Measurements from ENCODE around the gene PAPSS1. TPM values are rescaled to one million over a fixed set of nuclear protein-coding genes. Genes with fewer than 3 reads are reported as not detected.

Gene PAPSS1
- total and polyA plus RNA-seq, 10 of the 15 experiments (the other 5 are each of a cell fraction or from before 2014, with no cell fraction given), result 22.6 to 73.0 (median 30.6) TPM

DNA sequence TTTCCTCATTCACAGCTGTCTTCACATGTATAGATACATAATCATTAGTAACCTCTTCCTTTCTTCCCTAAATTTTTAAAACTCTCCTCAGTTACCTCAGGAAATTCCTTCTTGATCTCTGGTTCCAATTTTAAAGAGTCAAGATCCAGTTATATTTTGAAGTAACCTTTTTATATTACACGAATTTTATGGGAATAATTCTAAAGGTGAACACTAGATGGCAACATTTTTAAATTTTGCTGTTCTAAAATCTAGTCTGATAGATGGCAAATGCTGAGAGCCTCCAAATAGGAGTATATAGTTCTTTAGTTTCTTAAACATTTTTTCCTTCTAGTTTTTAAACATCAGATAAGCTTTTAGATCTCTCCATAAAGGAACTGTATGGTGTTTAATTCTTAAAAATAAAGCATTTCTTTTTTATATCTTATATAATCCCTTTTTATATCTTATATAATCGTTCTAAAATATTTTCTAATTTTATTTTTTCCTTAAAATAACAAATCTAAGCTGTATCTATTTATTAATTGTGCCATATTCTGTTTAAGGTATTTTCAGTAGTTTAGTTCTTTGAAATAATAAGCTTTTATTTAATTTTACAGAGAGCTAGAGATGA, 37.9 kb upstream of the PAPSS1 start:
- H3K9me3 ChIP-seq (replicated peaks; ENCODE audit: control insufficient read depth, insufficient read depth, low read length), result no peaks in the 10 kb centered on the region; the same call in 2 of the 3 replicates
- SMC1A ChIA-PET (ENCODE audit: uncharacterized antibody, unreplicated experiment), result interaction anchor here (0.8 to 1.8 kb wide), 16 partner anchors 9 to 496 kb away, joined by 3 to 15 read pairs (median 4); partner anchors contain the start of gene PAPSS1
- H4K20me1 ChIP-seq (ENCODE audit: control insufficient read depth, insufficient read depth), result no peaks in the 10 kb centered on the region
- H2AFZ ChIP-seq (ENCODE audit: control insufficient read depth, low read depth, low read length), result no peak overlapping the region
- POLR2A ChIA-PET, result no interaction called here
- BruUV-seq (replicated peaks), result no TSS peak
- no peak overlapping the region for H3K4me3 ChIP-seq
- no peaks in the 10 kb centered on the region for H3K27me3 ChIP-seq (replicated peaks in 1 of 2; ENCODE audit: control insufficient read depth in 2 of 2, insufficient read depth in 2 of 2, low read length in 1 of 2)
- no peaks in the 10 kb centered on the region for H3K36me3 ChIP-seq (ENCODE audit: control insufficient read depth in 2 of 2, insufficient read depth in 2 of 2, low read length in 1 of 2)
- FAIRE-seq, result no peak
- 15% methylated on average over 2 of the region's 2 CpGs for WGBS (ENCODE audit: insufficient coverage, insufficient replicate concordance, low lambda C conversion rate, missing lambda C conversion rate)
- CTCF ChIA-PET, result interaction anchor here (0.6 to 3.1 kb wide), 32 partner anchors 9 to 816 kb away, joined by 3 to 55 read pairs (median 5); partner anchors contain the start of gene PAPSS1
- ATAC-seq, result 0 out of 3 replicates have a peak, but pooled peaks have one; percentile 38
- no peak overlapping the region for H3K4me2 ChIP-seq (ENCODE audit: control insufficient read depth, insufficient read depth)
- H3K27ac ChIP-seq (ENCODE audit: control insufficient read depth, insufficient read depth), result no peak overlapping the region
- no peaks in the 10 kb centered on the region for H3K4me1 ChIP-seq (ENCODE audit: control insufficient read depth, insufficient read depth, low read length)
- TF ChIP-seq RAD21 (IDR thresholded peaks at IDR 0.05; ENCODE audit: insufficient read depth, low read depth, low read length) (peak; percentile 32; the same call in 1 of the 2 replicates), SMC3 (IDR thresholded peaks at IDR 0.05; ENCODE audit: borderline replicate concordance, low read length) (peak; percentile 42; the same call in 1 of the 2 replicates)
- TF ChIP-seq, protein P1, sequence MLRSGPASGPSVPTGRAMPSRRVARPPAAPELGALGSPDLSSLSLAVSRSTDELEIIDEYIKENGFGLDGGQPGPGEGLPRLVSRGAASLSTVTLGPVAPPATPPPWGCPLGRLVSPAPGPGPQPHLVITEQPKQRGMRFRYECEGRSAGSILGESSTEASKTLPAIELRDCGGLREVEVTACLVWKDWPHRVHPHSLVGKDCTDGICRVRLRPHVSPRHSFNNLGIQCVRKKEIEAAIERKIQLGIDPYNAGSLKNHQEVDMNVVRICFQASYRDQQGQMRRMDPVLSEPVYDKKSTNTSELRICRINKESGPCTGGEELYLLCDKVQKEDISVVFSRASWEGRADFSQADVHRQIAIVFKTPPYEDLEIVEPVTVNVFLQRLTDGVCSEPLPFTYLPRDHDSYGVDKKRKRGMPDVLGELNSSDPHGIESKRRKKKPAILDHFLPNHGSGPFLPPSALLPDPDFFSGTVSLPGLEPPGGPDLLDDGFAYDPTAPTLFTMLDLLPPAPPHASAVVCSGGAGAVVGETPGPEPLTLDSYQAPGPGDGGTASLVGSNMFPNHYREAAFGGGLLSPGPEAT (IDR thresholded peaks at IDR 0.05; ENCODE audit: low read depth), result no peak
- TF ChIP-seq, protein P2, sequence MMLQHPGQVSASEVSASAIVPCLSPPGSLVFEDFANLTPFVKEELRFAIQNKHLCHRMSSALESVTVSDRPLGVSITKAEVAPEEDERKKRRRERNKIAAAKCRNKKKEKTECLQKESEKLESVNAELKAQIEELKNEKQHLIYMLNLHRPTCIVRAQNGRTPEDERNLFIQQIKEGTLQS (IDR thresholded peaks at IDR 0.05; ENCODE audit: borderline replicate concordance, extremely low read depth, low read depth, low read length), result no peak
- TF ChIP-seq, protein P3, sequence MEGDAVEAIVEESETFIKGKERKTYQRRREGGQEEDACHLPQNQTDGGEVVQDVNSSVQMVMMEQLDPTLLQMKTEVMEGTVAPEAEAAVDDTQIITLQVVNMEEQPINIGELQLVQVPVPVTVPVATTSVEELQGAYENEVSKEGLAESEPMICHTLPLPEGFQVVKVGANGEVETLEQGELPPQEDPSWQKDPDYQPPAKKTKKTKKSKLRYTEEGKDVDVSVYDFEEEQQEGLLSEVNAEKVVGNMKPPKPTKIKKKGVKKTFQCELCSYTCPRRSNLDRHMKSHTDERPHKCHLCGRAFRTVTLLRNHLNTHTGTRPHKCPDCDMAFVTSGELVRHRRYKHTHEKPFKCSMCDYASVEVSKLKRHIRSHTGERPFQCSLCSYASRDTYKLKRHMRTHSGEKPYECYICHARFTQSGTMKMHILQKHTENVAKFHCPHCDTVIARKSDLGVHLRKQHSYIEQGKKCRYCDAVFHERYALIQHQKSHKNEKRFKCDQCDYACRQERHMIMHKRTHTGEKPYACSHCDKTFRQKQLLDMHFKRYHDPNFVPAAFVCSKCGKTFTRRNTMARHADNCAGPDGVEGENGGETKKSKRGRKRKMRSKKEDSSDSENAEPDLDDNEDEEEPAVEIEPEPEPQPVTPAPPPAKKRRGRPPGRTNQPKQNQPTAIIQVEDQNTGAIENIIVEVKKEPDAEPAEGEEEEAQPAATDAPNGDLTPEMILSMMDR (IDR thresholded peaks at IDR 0.05 in 2 of 3, conservative IDR thresholded peaks at IDR 0.05 in 1 of 3; ENCODE audit: control insufficient read depth in 2 of 3, extremely low read depth in 1 of 3, insufficient read depth in 1 of 3, low read depth in 3 of 3, low read length in 3 of 3), result peak; percentile 11 to 38 (median 24); a peak in 3 of 6 replicates
- no peak for DNase-seq (ENCODE audit: low read depth, low spot score)
- no peak overlapping the region for H3K9ac ChIP-seq (ENCODE audit: control insufficient read depth, insufficient read depth, low read length)
- no peaks in the 10 kb centered on the region for H3K79me2 ChIP-seq (ENCODE audit: control insufficient read depth, insufficient read depth, low read length)
- in situ Hi-C loops (cut with MboI) (loop anchor here (5.0 kb wide), 1 partner anchor 154 kb away; no protein-coding TSS in a partner anchor), intact Hi-C loops (cut with micrococcal nuclease; ENCODE audit: unreplicated experiment) (loop anchor here (1.0 to 5.0 kb wide), 2 partner anchors 155 to 814 kb away; no protein-coding TSS in a partner anchor)
- RAD21 ChIA-PET (ENCODE audit: unreplicated experiment), result interaction anchor here (0.7 to 2.1 kb wide), 10 partner anchors 23 to 814 kb away, joined by 3 to 17 read pairs (median 3); no protein-coding TSS in a partner anchor
